ENCODE measurements around the gene LIFR.

Gene LIFR

DNA sequence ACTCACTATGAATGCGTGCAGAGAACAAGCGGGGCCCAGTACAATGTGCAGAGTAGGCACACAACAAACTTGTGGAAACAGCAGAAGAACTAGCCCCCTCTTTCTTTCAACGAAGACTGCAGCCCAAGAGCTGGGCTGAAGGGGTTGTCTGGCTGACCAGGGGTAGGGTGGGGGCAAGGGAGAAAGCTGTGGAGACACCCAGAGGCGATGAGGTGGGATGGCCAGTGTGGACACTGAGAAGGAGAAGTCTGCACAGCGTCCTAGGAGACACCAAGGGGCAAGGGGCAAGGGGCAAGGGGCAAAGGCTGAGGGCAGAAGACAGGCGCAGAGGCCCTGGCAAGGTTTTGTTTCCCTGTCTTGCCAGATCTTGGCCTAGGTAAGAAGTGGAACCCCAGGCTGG, 62.3 kb downstream of the LIFR start:
- H3K4me3 ChIP-seq (replicated peaks in 1 of 2; ENCODE audit: low read depth in 2 of 2, low read length in 2 of 2) = no peak overlapping the region
- TF ChIP-seq, protein P1, sequence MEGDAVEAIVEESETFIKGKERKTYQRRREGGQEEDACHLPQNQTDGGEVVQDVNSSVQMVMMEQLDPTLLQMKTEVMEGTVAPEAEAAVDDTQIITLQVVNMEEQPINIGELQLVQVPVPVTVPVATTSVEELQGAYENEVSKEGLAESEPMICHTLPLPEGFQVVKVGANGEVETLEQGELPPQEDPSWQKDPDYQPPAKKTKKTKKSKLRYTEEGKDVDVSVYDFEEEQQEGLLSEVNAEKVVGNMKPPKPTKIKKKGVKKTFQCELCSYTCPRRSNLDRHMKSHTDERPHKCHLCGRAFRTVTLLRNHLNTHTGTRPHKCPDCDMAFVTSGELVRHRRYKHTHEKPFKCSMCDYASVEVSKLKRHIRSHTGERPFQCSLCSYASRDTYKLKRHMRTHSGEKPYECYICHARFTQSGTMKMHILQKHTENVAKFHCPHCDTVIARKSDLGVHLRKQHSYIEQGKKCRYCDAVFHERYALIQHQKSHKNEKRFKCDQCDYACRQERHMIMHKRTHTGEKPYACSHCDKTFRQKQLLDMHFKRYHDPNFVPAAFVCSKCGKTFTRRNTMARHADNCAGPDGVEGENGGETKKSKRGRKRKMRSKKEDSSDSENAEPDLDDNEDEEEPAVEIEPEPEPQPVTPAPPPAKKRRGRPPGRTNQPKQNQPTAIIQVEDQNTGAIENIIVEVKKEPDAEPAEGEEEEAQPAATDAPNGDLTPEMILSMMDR (IDR thresholded peaks at IDR 0.05; ENCODE audit: low read depth, low read length) = no peak
- DNase-seq (ENCODE audit: low read depth in 2 of 2) = no peak

DNA sequence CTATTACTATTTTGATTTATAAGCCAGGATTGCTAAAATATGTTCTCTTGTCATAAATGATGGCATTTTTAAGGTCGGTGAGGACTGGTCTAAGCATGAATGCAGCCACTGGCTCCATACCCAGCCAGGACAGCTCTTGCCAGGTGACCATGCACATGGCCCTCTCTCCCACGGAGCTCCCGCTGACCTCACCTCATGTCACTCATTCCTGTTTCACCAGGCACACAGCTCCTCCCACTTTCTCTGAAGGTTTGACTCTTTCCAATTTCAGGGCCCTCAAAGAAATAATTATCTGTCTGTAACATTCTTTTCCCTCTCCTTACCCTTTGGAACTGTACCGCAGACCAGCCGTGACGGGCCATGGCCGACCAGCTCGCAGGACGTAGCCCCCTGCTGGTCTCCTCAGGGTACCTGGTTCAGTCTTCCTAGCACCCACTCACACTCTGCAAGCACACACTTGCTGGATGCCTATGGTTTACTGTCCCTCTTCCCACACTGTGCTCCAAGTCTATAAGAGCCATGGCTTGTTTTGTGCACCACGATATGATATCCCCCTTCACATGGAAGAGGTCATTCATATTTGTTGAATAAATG, 72.5 kb downstream of the LIFR start:
- DNase-seq (ENCODE audit: low read depth in 2 of 2) = no peak
- no peak overlapping the region for H3K4me3 ChIP-seq (replicated peaks in 1 of 2; ENCODE audit: low read depth in 2 of 2, low read length in 2 of 2)
- TF ChIP-seq, protein P1 (IDR thresholded peaks at IDR 0.05; ENCODE audit: low read depth, low read length) = no peak

DNA sequence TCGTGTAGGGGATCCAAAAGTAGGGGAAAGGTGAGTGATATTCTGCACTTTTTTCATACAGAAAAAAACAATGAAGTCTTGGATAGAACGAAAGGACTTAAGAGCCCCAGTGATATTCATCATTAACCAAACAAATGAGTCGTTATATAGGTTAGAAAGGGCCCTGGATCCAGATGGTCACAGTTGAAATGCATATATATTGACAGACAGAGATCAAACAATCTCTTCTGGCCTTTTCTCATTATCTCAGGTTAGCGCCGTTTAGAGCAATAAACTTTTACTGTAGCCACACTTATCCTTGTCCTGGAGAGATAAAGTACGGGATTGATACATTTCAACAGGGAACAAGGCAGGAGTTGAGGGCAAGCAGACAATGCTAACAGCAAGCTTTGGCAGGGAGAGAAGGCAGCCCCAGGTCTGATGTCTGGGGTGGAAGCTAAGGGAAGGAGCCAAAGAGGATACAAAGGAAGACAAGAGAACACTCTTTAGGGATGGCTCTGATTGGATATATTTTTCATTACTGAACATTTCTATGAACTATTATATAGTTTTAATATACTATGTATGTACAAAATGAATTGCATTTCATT, 77.0 kb downstream of the LIFR start:
- TF ChIP-seq, protein P1 (IDR thresholded peaks at IDR 0.05; ENCODE audit: low read depth, low read length) = no peak
- DNase-seq (ENCODE audit: low read depth in 2 of 2) = no peak
- no peak overlapping the region for H3K4me3 ChIP-seq (replicated peaks in 1 of 2; ENCODE audit: low read depth in 2 of 2, low read length in 2 of 2)

DNA sequence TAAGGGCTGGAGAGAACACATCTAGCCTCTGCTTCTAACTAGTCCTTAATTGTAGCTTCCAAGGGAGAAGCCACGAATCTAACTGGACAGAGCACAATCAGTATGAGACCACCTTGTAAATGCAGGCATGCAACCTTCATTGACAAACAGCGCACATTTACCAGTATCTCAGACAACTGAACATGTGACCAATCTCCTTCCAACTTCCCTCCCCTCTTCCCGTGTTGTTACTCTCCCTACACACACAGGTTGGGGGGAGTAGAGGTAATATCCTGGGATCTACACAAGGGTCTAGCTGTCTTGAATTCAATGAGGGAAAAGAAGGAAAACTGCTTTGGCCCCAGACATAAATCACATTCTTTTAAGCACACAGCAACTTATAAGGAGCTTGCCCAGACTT, 77.6 kb downstream of the LIFR start:
- DNase-seq (ENCODE audit: low read depth in 2 of 2) = no peak
- no peak overlapping the region for H3K4me3 ChIP-seq (replicated peaks in 1 of 2; ENCODE audit: low read depth in 2 of 2, low read length in 2 of 2)
- TF ChIP-seq, protein P1 (IDR thresholded peaks at IDR 0.05; ENCODE audit: low read depth, low read length) = no peak

DNA sequence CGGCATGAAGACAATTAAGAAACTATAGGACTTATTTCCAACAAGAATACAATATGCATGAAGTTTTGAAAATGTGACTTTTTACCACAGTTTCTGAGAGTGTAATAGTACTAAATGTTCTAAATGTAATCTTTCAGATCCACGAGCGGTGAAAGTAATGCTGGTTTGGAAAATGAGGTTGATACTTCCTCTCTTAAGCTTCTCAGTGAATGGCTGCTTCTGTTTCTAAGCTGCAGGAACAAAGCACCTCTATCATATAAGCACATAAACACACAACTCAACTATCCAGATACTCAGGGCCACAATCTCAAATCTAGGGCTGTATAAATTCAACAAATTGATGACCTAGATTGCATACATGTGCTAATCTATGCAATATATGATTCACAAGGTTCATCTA, 78.3 kb downstream of the LIFR start:
- H3K4me3 ChIP-seq (replicated peaks in 1 of 2; ENCODE audit: low read depth in 2 of 2, low read length in 2 of 2) = no peak overlapping the region
- TF ChIP-seq, protein P1 (IDR thresholded peaks at IDR 0.05; ENCODE audit: low read depth, low read length) = no peak
- DNase-seq (ENCODE audit: low read depth in 2 of 2) = no peak

DNA sequence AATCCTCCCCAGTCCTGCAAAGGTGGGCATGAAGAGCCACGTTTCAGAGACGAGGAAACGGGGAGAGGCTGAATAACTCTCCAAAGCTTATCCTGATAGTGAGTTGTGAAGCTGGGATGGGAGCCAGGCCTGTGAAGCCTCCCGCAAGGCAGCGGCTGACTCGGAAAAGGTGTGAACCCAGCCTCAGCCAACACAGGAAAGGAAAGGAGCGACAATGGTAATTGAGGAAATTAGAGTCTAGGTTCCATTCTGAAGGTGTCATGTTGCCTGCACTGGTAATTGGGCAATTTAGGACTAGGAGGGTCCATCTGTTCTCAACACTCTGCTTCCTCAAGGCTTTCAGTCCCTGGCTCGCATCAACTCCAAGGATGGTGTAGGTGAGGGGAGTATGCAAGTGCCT, 83.4 kb downstream of the LIFR start:
- DNase-seq (ENCODE audit: low read depth in 2 of 2) = peak in 1 of 2 donors; percentile 20
- TF ChIP-seq, protein P1 (IDR thresholded peaks at IDR 0.05; ENCODE audit: low read depth, low read length) = no peak
- H3K4me3 ChIP-seq (replicated peaks in 1 of 2; ENCODE audit: low read depth in 2 of 2, low read length in 2 of 2) = no peak overlapping the region

DNA sequence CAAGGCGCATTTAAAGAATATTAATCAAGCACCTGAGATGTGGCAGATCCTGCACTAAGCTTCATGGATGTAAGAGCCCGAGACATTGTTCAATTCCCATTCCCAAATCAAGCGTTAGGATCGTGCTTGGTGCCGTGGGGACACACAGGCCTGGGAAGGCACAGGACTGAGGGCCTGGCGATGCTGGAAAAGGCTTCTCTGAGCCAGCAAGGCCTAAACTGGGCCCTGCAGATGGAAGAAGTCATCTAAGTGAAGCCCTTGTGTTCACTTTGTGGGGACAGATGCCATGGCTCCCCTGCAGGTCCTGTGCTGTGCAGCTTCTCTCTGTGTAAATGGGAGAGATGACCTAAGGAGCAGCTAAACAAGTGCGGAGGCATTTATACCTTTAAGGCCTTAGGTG, 83.9 kb downstream of the LIFR start:
- no peak overlapping the region for H3K4me3 ChIP-seq (replicated peaks in 1 of 2; ENCODE audit: low read depth in 2 of 2, low read length in 2 of 2)
- TF ChIP-seq, protein P1 (IDR thresholded peaks at IDR 0.05; ENCODE audit: low read depth, low read length) = no peak
- DNase-seq (ENCODE audit: low read depth in 2 of 2) = no peak

All from cardiac fibroblast (primary cell).